GM12878 (cell line): Measurements from ENCODE around the gene CRELD2. TPM values are rescaled to one million over a fixed set of nuclear protein-coding genes. Genes with fewer than 3 reads are reported as not detected.
A peak's percentile ranks its signal among the peaks of the same experiment; 100 is the strongest.

Source experiments
- ATAC-seq: fragments of 200-7000 bp; cut with Tn5 transposase; 3 replicates; pipeline ENCODE4 v1.9.1; 2020; ENCODE audit warnings: mild to moderate bottlenecking, moderate library complexity
- BruUV-seq: library from RNA; stranded (reverse); fragments of 400-500 nt; replicated peaks from 2 replicates; lab custom pipeline; 2021; lab: Mats Ljungman, UMichigan
- CTCF ChIA-PET: fragments of 300-600 bp; sonication (Branson Sonifier 250); formaldehyde crosslinking; extraction: SDS; loops from one replicate; lab custom pipeline; 2021; ENCODE audit warnings: inconsistent platforms; lab: Yijun Ruan, JAX
- POLR2A ChIA-PET: fragments of 350-600 bp; formaldehyde crosslinking; extraction: SDS; loops from one replicate; lab custom pipeline; 2021; ENCODE audit warnings: inconsistent platforms; lab: Charles Lee
- RAD21 ChIA-PET: fragments of 300-600 bp; sonication (Branson Sonifier 250); formaldehyde crosslinking; loops from one replicate; lab custom pipeline; 2023; ENCODE audit warnings: antibody characterized with exemption; ENCODE audit not compliant: unreplicated experiment; lab: Charles Lee
- SMC1A ChIA-PET: fragments of 300-600 bp; sonication (Branson Sonifier 250); formaldehyde crosslinking; loops from one replicate; lab custom pipeline; 2023; ENCODE audit not compliant: unreplicated experiment, uncharacterized antibody; lab: Charles Lee
- DNase-seq: peaks from one replicate; pipeline ENCODE4 v3.0.0-alpha.2; 2011; ENCODE audit warnings: low read depth, low spot score
- FAIRE-seq: peaks from 3 replicates; lab custom pipeline; 2011; peaks lifted over from hg19 to GRCh38; lab: Jason Lieb, UNC
- H2AFZ ChIP-seq: 2 replicates; pipeline ENCODE4 v1.6.0; 2011; ENCODE audit warnings: low read depth, low read length, control low read depth; ENCODE audit not compliant: control insufficient read depth
- H3K27ac ChIP-seq: 2 replicates; pipeline ENCODE4 v1.5.1; 2011; ENCODE audit warnings: control low read depth; ENCODE audit not compliant: control insufficient read depth, insufficient read depth
- H3K27me3 ChIP-seq, 2 experiments: replicated peaks in 1 of 2; 2 replicates each; pipeline versions ENCODE4 v1.6.0 to v1.6.1; 2011; ENCODE audit warnings: low read length in 1 of 2; ENCODE audit not compliant: control insufficient read depth in 2 of 2, insufficient read depth in 2 of 2
- H3K36me3 ChIP-seq, 2 experiments: 2 replicates each; pipeline ENCODE4 v1.5.1; 2011; ENCODE audit warnings: low read length in 1 of 2; ENCODE audit not compliant: control insufficient read depth in 2 of 2, insufficient read depth in 2 of 2
- H3K4me1 ChIP-seq: 2 replicates; pipeline ENCODE4 v1.6.1; 2011; ENCODE audit warnings: mild to moderate bottlenecking, low read length, moderate library complexity, mixed read lengths; ENCODE audit not compliant: control insufficient read depth, insufficient read depth
- H3K4me2 ChIP-seq: 2 replicates; pipeline ENCODE4 v1.6.0; 2011; ENCODE audit warnings: control low read depth; ENCODE audit not compliant: control insufficient read depth, insufficient read depth
- H3K4me3 ChIP-seq: fragments of 200-600 bp; sonication (generic); 2 replicates; pipeline ENCODE4 v1.5.1; 2016
- H3K79me2 ChIP-seq: 2 replicates; pipeline ENCODE4 v1.6.0; 2011; ENCODE audit warnings: low read length; ENCODE audit not compliant: control insufficient read depth, insufficient read depth
- H3K9ac ChIP-seq: 2 replicates; pipeline ENCODE4 v1.8.0; 2011; ENCODE audit warnings: low read length, control low read depth, mixed read lengths; ENCODE audit not compliant: control insufficient read depth, insufficient read depth
- H3K9me3 ChIP-seq: replicated peaks from 3 replicates; pipeline ENCODE4 v1.5.1; 2011; ENCODE audit warnings: mild to moderate bottlenecking, low read length; ENCODE audit not compliant: control insufficient read depth, insufficient read depth
- H4K20me1 ChIP-seq: 2 replicates; pipeline ENCODE4 v1.6.0; 2011; ENCODE audit not compliant: control insufficient read depth, insufficient read depth
- BCL11A ChIP-seq: IDR thresholded peaks from 2 replicates; pipeline ENCODE4 v1.6.1; 2011; ENCODE audit warnings: low read depth, low read length
- CHD2 ChIP-seq: IDR thresholded peaks from 2 replicates; pipeline ENCODE4 v1.6.1; 2011; ENCODE audit warnings: low read depth, low read length, improper control_type of control experiment, borderline replicate concordance
- EGR1 ChIP-seq, 2 experiments: IDR thresholded peaks; 1 replicate in 1 of 2; 2 replicates in 1 of 2; pipeline ENCODE4 v1.6.1; 2011 to 2012; ENCODE audit warnings: low read depth in 2 of 2, low read length in 2 of 2, borderline replicate concordance in 1 of 2, mild to moderate bottlenecking in 1 of 2, moderate library complexity in 1 of 2
- GABPA ChIP-seq: IDR thresholded peaks from 2 replicates; pipeline ENCODE4 v1.6.1; 2014; ENCODE audit warnings: antibody characterized with exemption, low read depth, mild to moderate bottlenecking, inconsistent platforms
- GATAD2B ChIP-seq: fragments of 450-650 bp; conservative IDR thresholded peaks from 2 replicates; pipeline ENCODE4 v1.6.1; 2017; ENCODE audit warnings: low read depth, mild to moderate bottlenecking, moderate library complexity
- LARP7 ChIP-seq: fragments of 450-650 bp; IDR thresholded peaks from 2 replicates; pipeline ENCODE4 v1.6.1; 2017; ENCODE audit warnings: mild to moderate bottlenecking
- MEF2A ChIP-seq: IDR thresholded peaks from 2 replicates; pipeline ENCODE4 v1.6.1; 2011; ENCODE audit warnings: low read depth, mild to moderate bottlenecking, low read length, moderate library complexity; ENCODE audit not compliant: insufficient read depth
- MEF2B ChIP-seq: fragments of 450-650 bp; IDR thresholded peaks from 2 replicates; pipeline ENCODE4 v1.6.1; 2018; ENCODE audit warnings: mild to moderate bottlenecking, moderate library complexity; ENCODE audit not compliant: partially characterized antibody, poor library complexity, severe bottlenecking
- MLLT1 ChIP-seq: fragments of 450-650 bp; IDR thresholded peaks from 2 replicates; pipeline ENCODE4 v1.6.1; 2016; ENCODE audit warnings: mild to moderate bottlenecking
- RBBP5 ChIP-seq: fragments of 200-600 bp; sonication (generic); conservative IDR thresholded peaks from 2 replicates; pipeline ENCODE4 v1.6.1; 2016
- SMARCA5 ChIP-seq: fragments of 450-650 bp; IDR thresholded peaks from 2 replicates; pipeline ENCODE4 v1.6.1; 2017; ENCODE audit warnings: mild to moderate bottlenecking
- TCF3 ChIP-seq: IDR thresholded peaks from 2 replicates; pipeline ENCODE4 v1.6.1; 2012; ENCODE audit warnings: low read depth, mild to moderate bottlenecking, low read length, borderline replicate concordance; ENCODE audit not compliant: insufficient read depth
- ZNF274 ChIP-seq: IDR thresholded peaks from one replicate; pipeline ENCODE4 v1.8.0; 2011; ENCODE audit not compliant: insufficient read length, insufficient read depth
- WGBS: methylation state at CpG from one replicate; pipeline ENCODE4 v1.1.6; 2016; ENCODE audit warnings: low lambda C conversion rate; ENCODE audit not compliant: insufficient replicate concordance, insufficient coverage; ENCODE audit errors: missing lambda C conversion rate; 5-methylcytosine and 5-hydroxymethylcytosine counted together
- in situ Hi-C: fragments of 300-500 bp; cut with MboI; formaldehyde crosslinking; loops from 9 replicates; pipeline ENCODE4 v1.14.3; 2018; ENCODE audit warnings: mixed read lengths
- intact Hi-C: fragments of 100-400 bp; cut with micrococcal nuclease; formaldehyde crosslinking; loops from one replicate; pipeline ENCODE4 v1.14.2; 2022; ENCODE audit not compliant: unreplicated experiment
- polyA plus RNA-seq, 11 experiments: library from polyadenylated mRNA; depleted of rRNA in 4 of 11; unstranded in 6 of 11; stranded (reverse) in 5 of 11; fragments of >200 nt; fragmentation: Nextera tagmentation in 4 of 11; fragmentation: Illumina TruSeq in 1 of 11; extraction: Ambion mirVana in 4 of 11; extraction: Trizol in 1 of 11; gene quantifications; 1 replicate in 1 of 11; 2 replicates in 10 of 11; pipeline versions ENCODE4 v1.2.1 to v1.2.3, GENCODE V29; 2011 to 2016; ENCODE audit warnings: inconsistent platforms in 2 of 11, missing spikeins in 2 of 11, low read depth in 1 of 11
- total RNA-seq, 4 experiments: library from RNA; depleted of rRNA in 3 of 4; stranded (reverse); fragments of >200 nt in 3 of 4; fragmentation: Illumina TruSeq in 1 of 4; extraction: Trizol in 1 of 4; gene quantifications; 2 replicates each; pipeline versions ENCODE4 v1.2.1 to v1.2.3, GENCODE V29; 2013 to 2021
- TF ChIP-seq, protein P1 (sequence below): fragments of 150-350 bp; IDR thresholded peaks from 2 replicates; pipeline ENCODE4 v1.6.1; 2016; ENCODE audit warnings: low read depth, low read length
- TF ChIP-seq, protein P2 (sequence below): fragments of 450-650 bp; IDR thresholded peaks from 2 replicates; pipeline ENCODE4 v1.6.1; 2017; ENCODE audit warnings: mild to moderate bottlenecking, moderate library complexity

CRELD2 gene
- total and polyA plus RNA-seq, 10 of the 15 experiments (the other 5 are each of a cell fraction or from before 2014, with no cell fraction given): 9.4 to 111 (median 25.9) TPM

GRCh38 chr22:49934891-49935557 lies 16.6 kb downstream of the CRELD2 start:
- Histone ChIP-seq H3K9ac (peak overlapping the region; percentile 93), H3K4me2 (peak overlapping the region; percentile 97), H3K4me1 (peaks cover 56% of the 10 kb centered on the region), H4K20me1 (no peaks in the 10 kb centered on the region), H3K36me3 (no peaks in the 10 kb centered on the region), H3K27me3 (no peaks in the 10 kb centered on the region), H3K9me3 (no peaks in the 10 kb centered on the region), H3K4me3 (peak overlapping the region; percentile 85), H3K79me2 (peaks cover 7% of the 10 kb centered on the region), H3K27ac (peak overlapping the region; percentile 89), H2AFZ (no peak overlapping the region)
- no peak for FAIRE-seq
- BruUV-seq: no TSS peak
- no peak for DNase-seq
- peak; percentile 30 for ATAC-seq
- RAD21 ChIA-PET: interaction anchor here (1.3 to 1.7 kb wide), 3 partner anchors 24 to 32 kb away, joined by 4 to 15 read pairs (median 6); no protein-coding TSS in a partner anchor
- CTCF ChIA-PET: no interaction called here
- intact Hi-C loops: loop anchor here (5.0 to 10.0 kb wide), 2 partner anchors 82 to 260 kb away; no protein-coding TSS in a partner anchor
- POLR2A ChIA-PET: interaction anchor here (0.6 to 1.0 kb wide), 2 partner anchors 97 to 273 kb away, joined by 3 read pairs; no protein-coding TSS in a partner anchor
- under 1% methylated on average over 20 of the region's 56 CpGs for WGBS
- SMC1A ChIA-PET: no interaction called here
- in situ Hi-C loops: loop anchor here (5.0 kb wide), 2 partner anchors 97 to 272 kb away; no protein-coding TSS in a partner anchor
- TF ChIP-seq, protein P1, sequence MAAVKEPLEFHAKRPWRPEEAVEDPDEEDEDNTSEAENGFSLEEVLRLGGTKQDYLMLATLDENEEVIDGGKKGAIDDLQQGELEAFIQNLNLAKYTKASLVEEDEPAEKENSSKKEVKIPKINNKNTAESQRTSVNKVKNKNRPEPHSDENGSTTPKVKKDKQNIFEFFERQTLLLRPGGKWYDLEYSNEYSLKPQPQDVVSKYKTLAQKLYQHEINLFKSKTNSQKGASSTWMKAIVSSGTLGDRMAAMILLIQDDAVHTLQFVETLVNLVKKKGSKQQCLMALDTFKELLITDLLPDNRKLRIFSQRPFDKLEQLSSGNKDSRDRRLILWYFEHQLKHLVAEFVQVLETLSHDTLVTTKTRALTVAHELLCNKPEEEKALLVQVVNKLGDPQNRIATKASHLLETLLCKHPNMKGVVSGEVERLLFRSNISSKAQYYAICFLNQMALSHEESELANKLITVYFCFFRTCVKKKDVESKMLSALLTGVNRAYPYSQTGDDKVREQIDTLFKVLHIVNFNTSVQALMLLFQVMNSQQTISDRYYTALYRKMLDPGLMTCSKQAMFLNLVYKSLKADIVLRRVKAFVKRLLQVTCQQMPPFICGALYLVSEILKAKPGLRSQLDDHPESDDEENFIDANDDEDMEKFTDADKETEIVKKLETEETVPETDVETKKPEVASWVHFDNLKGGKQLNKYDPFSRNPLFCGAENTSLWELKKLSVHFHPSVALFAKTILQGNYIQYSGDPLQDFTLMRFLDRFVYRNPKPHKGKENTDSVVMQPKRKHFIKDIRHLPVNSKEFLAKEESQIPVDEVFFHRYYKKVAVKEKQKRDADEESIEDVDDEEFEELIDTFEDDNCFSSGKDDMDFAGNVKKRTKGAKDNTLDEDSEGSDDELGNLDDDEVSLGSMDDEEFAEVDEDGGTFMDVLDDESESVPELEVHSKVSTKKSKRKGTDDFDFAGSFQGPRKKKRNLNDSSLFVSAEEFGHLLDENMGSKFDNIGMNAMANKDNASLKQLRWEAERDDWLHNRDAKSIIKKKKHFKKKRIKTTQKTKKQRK: no peak
- TF ChIP-seq MEF2A (no peak), MLLT1 (0 out of 2 replicates have a peak, but pooled peaks have one; percentile 34), CHD2 (no peak), MEF2B (peak; percentile 29), GATAD2B (peak; percentile 59), ZNF274 (no peak), BCL11A (no peak), GABPA (no peak), LARP7 (no peak), SMARCA5 (peak; percentile 50; the same call in 1 of the 2 replicates), EGR1 (IDR thresholded peaks at IDR 0.05; ENCODE audit: borderline replicate concordance in 1 of 2, low read depth in 2 of 2, low read length in 2 of 2) (peak in 1 of 2 experiments; percentile 91; a peak in 2 of 3 replicates), TCF3 (no peak), RBBP5 (no peak)
- TF ChIP-seq, protein P2, sequence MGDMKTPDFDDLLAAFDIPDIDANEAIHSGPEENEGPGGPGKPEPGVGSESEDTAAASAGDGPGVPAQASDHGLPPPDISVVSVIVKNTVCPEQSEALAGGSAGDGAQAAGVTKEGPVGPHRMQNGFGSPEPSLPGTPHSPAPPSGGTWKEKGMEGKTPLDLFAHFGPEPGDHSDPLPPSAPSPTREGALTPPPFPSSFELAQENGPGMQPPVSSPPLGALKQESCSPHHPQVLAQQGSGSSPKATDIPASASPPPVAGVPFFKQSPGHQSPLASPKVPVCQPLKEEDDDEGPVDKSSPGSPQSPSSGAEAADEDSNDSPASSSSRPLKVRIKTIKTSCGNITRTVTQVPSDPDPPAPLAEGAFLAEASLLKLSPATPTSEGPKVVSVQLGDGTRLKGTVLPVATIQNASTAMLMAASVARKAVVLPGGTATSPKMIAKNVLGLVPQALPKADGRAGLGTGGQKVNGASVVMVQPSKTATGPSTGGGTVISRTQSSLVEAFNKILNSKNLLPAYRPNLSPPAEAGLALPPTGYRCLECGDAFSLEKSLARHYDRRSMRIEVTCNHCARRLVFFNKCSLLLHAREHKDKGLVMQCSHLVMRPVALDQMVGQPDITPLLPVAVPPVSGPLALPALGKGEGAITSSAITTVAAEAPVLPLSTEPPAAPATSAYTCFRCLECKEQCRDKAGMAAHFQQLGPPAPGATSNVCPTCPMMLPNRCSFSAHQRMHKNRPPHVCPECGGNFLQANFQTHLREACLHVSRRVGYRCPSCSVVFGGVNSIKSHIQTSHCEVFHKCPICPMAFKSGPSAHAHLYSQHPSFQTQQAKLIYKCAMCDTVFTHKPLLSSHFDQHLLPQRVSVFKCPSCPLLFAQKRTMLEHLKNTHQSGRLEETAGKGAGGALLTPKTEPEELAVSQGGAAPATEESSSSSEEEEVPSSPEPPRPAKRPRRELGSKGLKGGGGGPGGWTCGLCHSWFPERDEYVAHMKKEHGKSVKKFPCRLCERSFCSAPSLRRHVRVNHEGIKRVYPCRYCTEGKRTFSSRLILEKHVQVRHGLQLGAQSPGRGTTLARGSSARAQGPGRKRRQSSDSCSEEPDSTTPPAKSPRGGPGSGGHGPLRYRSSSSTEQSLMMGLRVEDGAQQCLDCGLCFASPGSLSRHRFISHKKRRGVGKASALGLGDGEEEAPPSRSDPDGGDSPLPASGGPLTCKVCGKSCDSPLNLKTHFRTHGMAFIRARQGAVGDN: no peak
